ENCODE measurements around the gene SMG6.

Gene SMG6

GRCh38 chr17:2105663-2106062 is 197.9 kb downstream of the SMG6 start:
- no peak overlapping the region for H3K9ac ChIP-seq (ENCODE audit: low read depth, low read length, poor library complexity)
- no peaks in the 10 kb centered on the region for H3K79me1 ChIP-seq (ENCODE audit: low read depth, low read length)
- DNase-seq (ENCODE audit: low spot score) = no peak
- no peak overlapping the region for H2BK12ac ChIP-seq (ENCODE audit: low read length)
- no peak overlapping the region for H3K23ac ChIP-seq (ENCODE audit: low read depth, low read length, poor library complexity)
- H3K9me3 ChIP-seq (replicated peaks in 1 of 2; ENCODE audit: control insufficient read depth in 2 of 2, insufficient read depth in 1 of 2, low read depth in 1 of 2, low read length in 2 of 2) = no peaks in the 10 kb centered on the region
- no peak overlapping the region for H4K8ac ChIP-seq (ENCODE audit: low read depth, low read length)
- WGBS, 2 donors (ENCODE audit: extremely low coverage in 2 of 2, insufficient read length in 2 of 2, insufficient replicate concordance in 1 of 2) = no CpG with 5 or more reads among the region's 1 CpG
- peaks cover 2 to 9% of the 10 kb centered on the region in 2 donors for H3K4me1 ChIP-seq (ENCODE audit: control insufficient read depth in 2 of 2, insufficient read depth in 1 of 2, low read depth in 1 of 2, low read length in 2 of 2)
- no peaks in the 10 kb centered on the region for H3K27me3 ChIP-seq (ENCODE audit: control insufficient read depth in 3 of 3, insufficient read depth in 3 of 3, low read depth in 1 of 3, low read length in 3 of 3)
- no peaks in the 10 kb centered on the region for H3K36me3 ChIP-seq (replicated peaks in 1 of 2; ENCODE audit: control insufficient read depth in 2 of 2, insufficient read depth in 2 of 2, low read length in 2 of 2)
- no peak overlapping the region for H2AK5ac ChIP-seq (ENCODE audit: low read depth, low read length)
- no peak overlapping the region for H3K27ac ChIP-seq (replicated peaks; ENCODE audit: low read length)
- H3K14ac ChIP-seq (ENCODE audit: low read length) = no peak overlapping the region
- no peak overlapping the region for H2AFZ ChIP-seq (ENCODE audit: low read length)
- H2BK15ac ChIP-seq (ENCODE audit: low read length) = no peak overlapping the region
- no peak overlapping the region for H3K4me3 ChIP-seq (ENCODE audit: low read length in 2 of 2)
- no peak overlapping the region for H4K91ac ChIP-seq (ENCODE audit: low read depth, low read length, poor library complexity)
- no peak overlapping the region for H3K4ac ChIP-seq (ENCODE audit: low read length)
- H3K18ac ChIP-seq (ENCODE audit: low read length) = no peak overlapping the region
- no peak overlapping the region for H2BK120ac ChIP-seq (ENCODE audit: low read depth, low read length)
- H2BK5ac ChIP-seq (ENCODE audit: low read length) = no peak overlapping the region
- no peak overlapping the region for H3K4me2 ChIP-seq (ENCODE audit: insufficient read depth, low read length, poor library complexity, severe bottlenecking)

- H4K8ac ChIP-seq (ENCODE audit: low read depth, low read length) = no peak overlapping the region
- DNase-seq (ENCODE audit: low spot score) = no peak
- H4K91ac ChIP-seq (ENCODE audit: low read depth, low read length, poor library complexity) = no peak overlapping the region
- H3K4me3 ChIP-seq (ENCODE audit: low read length in 2 of 2) = no peak overlapping the region
- no peak overlapping the region for H2AFZ ChIP-seq (ENCODE audit: low read length)
- no peak overlapping the region for H3K4me2 ChIP-seq (ENCODE audit: insufficient read depth, low read length, poor library complexity, severe bottlenecking)
- no peaks in the 10 kb centered on the region for H3K9me3 ChIP-seq (replicated peaks in 1 of 2; ENCODE audit: control insufficient read depth in 2 of 2, insufficient read depth in 1 of 2, low read depth in 1 of 2, low read length in 2 of 2)
- H3K36me3 ChIP-seq (replicated peaks in 1 of 2; ENCODE audit: control insufficient read depth in 2 of 2, insufficient read depth in 2 of 2, low read length in 2 of 2) = no peaks in the 10 kb centered on the region
- H2AK5ac ChIP-seq (ENCODE audit: low read depth, low read length) = no peak overlapping the region
- no CpG with 5 or more reads among the region's 9 CpGs for WGBS, 2 donors (ENCODE audit: extremely low coverage in 2 of 2, insufficient read length in 2 of 2, insufficient replicate concordance in 1 of 2)
- no peak overlapping the region for H2BK120ac ChIP-seq (ENCODE audit: low read depth, low read length)
- no peak overlapping the region for H2BK5ac ChIP-seq (ENCODE audit: low read length)
- H3K79me1 ChIP-seq (ENCODE audit: low read depth, low read length) = no peaks in the 10 kb centered on the region
- H3K9ac ChIP-seq (ENCODE audit: low read depth, low read length, poor library complexity) = no peak overlapping the region
- no peak overlapping the region for H2BK15ac ChIP-seq (ENCODE audit: low read length)
- no peaks in the 10 kb centered on the region for H3K27me3 ChIP-seq (ENCODE audit: control insufficient read depth in 3 of 3, insufficient read depth in 3 of 3, low read depth in 1 of 3, low read length in 3 of 3)
- no peak overlapping the region for H3K4ac ChIP-seq (ENCODE audit: low read length)
- H2BK12ac ChIP-seq (ENCODE audit: low read length) = no peak overlapping the region
- H3K4me1 ChIP-seq (ENCODE audit: control insufficient read depth in 2 of 2, insufficient read depth in 1 of 2, low read depth in 1 of 2, low read length in 2 of 2) = peaks cover 2 to 9% of the 10 kb centered on the region in 2 donors
- no peak overlapping the region for H3K18ac ChIP-seq (ENCODE audit: low read length)
- no peak overlapping the region for H3K14ac ChIP-seq (ENCODE audit: low read length)
- no peak overlapping the region for H3K23ac ChIP-seq (ENCODE audit: low read depth, low read length, poor library complexity)
- H3K27ac ChIP-seq (replicated peaks; ENCODE audit: low read length) = no peak overlapping the region
Measured at GRCh38 chr17:2102931-2103809, 200.4 kb downstream of the SMG6 start.

- H4K91ac ChIP-seq (ENCODE audit: low read depth, low read length, poor library complexity) = no peak overlapping the region
- no peak overlapping the region for H3K4me3 ChIP-seq (ENCODE audit: low read length in 2 of 2)
- no peak overlapping the region for H4K8ac ChIP-seq (ENCODE audit: low read depth, low read length)
- H3K27ac ChIP-seq (replicated peaks; ENCODE audit: low read length) = no peak overlapping the region
- no peaks in the 10 kb centered on the region for H3K79me1 ChIP-seq (ENCODE audit: low read depth, low read length)
- H3K36me3 ChIP-seq (replicated peaks in 1 of 2; ENCODE audit: control insufficient read depth in 2 of 2, insufficient read depth in 2 of 2, low read length in 2 of 2) = no peaks in the 10 kb centered on the region
- no peaks in the 10 kb centered on the region for H3K27me3 ChIP-seq (ENCODE audit: control insufficient read depth in 3 of 3, insufficient read depth in 3 of 3, low read depth in 1 of 3, low read length in 3 of 3)
- H3K4me2 ChIP-seq (ENCODE audit: insufficient read depth, low read length, poor library complexity, severe bottlenecking) = no peak overlapping the region
- no peak overlapping the region for H3K4ac ChIP-seq (ENCODE audit: low read length)
- peaks cover 2 to 6% of the 10 kb centered on the region in 2 donors for H3K4me1 ChIP-seq (ENCODE audit: control insufficient read depth in 2 of 2, insufficient read depth in 1 of 2, low read depth in 1 of 2, low read length in 2 of 2)
- no peak for DNase-seq (ENCODE audit: low spot score)
- WGBS, 2 donors (ENCODE audit: extremely low coverage in 2 of 2, insufficient read length in 2 of 2, insufficient replicate concordance in 1 of 2) = no CpG with 5 or more reads among the region's 15 CpGs
- H3K23ac ChIP-seq (ENCODE audit: low read depth, low read length, poor library complexity) = no peak overlapping the region
- H3K9me3 ChIP-seq (replicated peaks in 1 of 2; ENCODE audit: control insufficient read depth in 2 of 2, insufficient read depth in 1 of 2, low read depth in 1 of 2, low read length in 2 of 2) = no peaks in the 10 kb centered on the region
- H2AFZ ChIP-seq (ENCODE audit: low read length) = no peak overlapping the region
- H2BK15ac ChIP-seq (ENCODE audit: low read length) = no peak overlapping the region
- H2AK5ac ChIP-seq (ENCODE audit: low read depth, low read length) = no peak overlapping the region
- H3K18ac ChIP-seq (ENCODE audit: low read length) = no peak overlapping the region
- no peak overlapping the region for H2BK5ac ChIP-seq (ENCODE audit: low read length)
- no peak overlapping the region for H3K14ac ChIP-seq (ENCODE audit: low read length)
- no peak overlapping the region for H2BK12ac ChIP-seq (ENCODE audit: low read length)
- H2BK120ac ChIP-seq (ENCODE audit: low read depth, low read length) = no peak overlapping the region
- H3K9ac ChIP-seq (ENCODE audit: low read depth, low read length, poor library complexity) = no peak overlapping the region
Measured at GRCh38 chr17:2101448-2102257, 201.9 kb downstream of the SMG6 start.

- no peak overlapping the region for H3K4ac ChIP-seq (ENCODE audit: low read length)
- no peak overlapping the region for H2BK15ac ChIP-seq (ENCODE audit: low read length)
- H2AK5ac ChIP-seq (ENCODE audit: low read depth, low read length) = no peak overlapping the region
- H3K27ac ChIP-seq (replicated peaks; ENCODE audit: low read length) = no peak overlapping the region
- no peak overlapping the region for H3K4me2 ChIP-seq (ENCODE audit: insufficient read depth, low read length, poor library complexity, severe bottlenecking)
- H2BK12ac ChIP-seq (ENCODE audit: low read length) = no peak overlapping the region
- no peak overlapping the region for H3K23ac ChIP-seq (ENCODE audit: low read depth, low read length, poor library complexity)
- H3K79me1 ChIP-seq (ENCODE audit: low read depth, low read length) = no peaks in the 10 kb centered on the region
- no peak overlapping the region for H4K91ac ChIP-seq (ENCODE audit: low read depth, low read length, poor library complexity)
- H3K9ac ChIP-seq (ENCODE audit: low read depth, low read length, poor library complexity) = no peak overlapping the region
- H4K8ac ChIP-seq (ENCODE audit: low read depth, low read length) = no peak overlapping the region
- H3K9me3 ChIP-seq (replicated peaks in 1 of 2; ENCODE audit: control insufficient read depth in 2 of 2, insufficient read depth in 1 of 2, low read depth in 1 of 2, low read length in 2 of 2) = no peaks in the 10 kb centered on the region
- H3K4me1 ChIP-seq (ENCODE audit: control insufficient read depth in 2 of 2, insufficient read depth in 1 of 2, low read depth in 1 of 2, low read length in 2 of 2) = peaks cover 6 to 11% of the 10 kb centered on the region in 2 donors
- no peak overlapping the region for H2BK5ac ChIP-seq (ENCODE audit: low read length)
- H3K36me3 ChIP-seq (replicated peaks in 1 of 2; ENCODE audit: control insufficient read depth in 2 of 2, insufficient read depth in 2 of 2, low read length in 2 of 2) = peaks cover 0 to 7% of the 10 kb centered on the region in 2 donors
- H3K14ac ChIP-seq (ENCODE audit: low read length) = no peak overlapping the region
- no peak overlapping the region for H2BK120ac ChIP-seq (ENCODE audit: low read depth, low read length)
- H3K18ac ChIP-seq (ENCODE audit: low read length) = peak overlapping the region; percentile 42
- no peak overlapping the region for H3K4me3 ChIP-seq (ENCODE audit: low read length in 2 of 2)
- WGBS, 2 donors (ENCODE audit: extremely low coverage in 2 of 2, insufficient read length in 2 of 2, insufficient replicate concordance in 1 of 2) = no CpG with 5 or more reads among the region's 10 CpGs
- no peak overlapping the region for H2AFZ ChIP-seq (ENCODE audit: low read length)
- no peak for DNase-seq (ENCODE audit: low spot score)
- H3K27me3 ChIP-seq (ENCODE audit: control insufficient read depth in 3 of 3, insufficient read depth in 3 of 3, low read depth in 1 of 3, low read length in 3 of 3) = no peaks in the 10 kb centered on the region
Measured at GRCh38 chr17:2095536-2095910, 208.1 kb downstream of the SMG6 start.
